SK-N-SH (cell line): ENCODE data around the gene ANKS1B. TPM values are rescaled to one million over a fixed set of nuclear protein-coding genes. Genes with fewer than 3 reads are reported as not detected.

Experiments used
- CTCF ChIA-PET: fragments of 300-600, 350-600 bp; formaldehyde crosslinking; extraction: SDS; loops from one replicate; lab custom pipeline; 2021; lab: Yijun Ruan, JAX
- POLR2A ChIA-PET: fragments of 350-600 bp; sonication (Branson Sonifier 250); formaldehyde crosslinking; extraction: SDS; loops from one replicate; lab custom pipeline; 2020; ENCODE audit warnings: antibody characterized with exemption, inconsistent platforms; lab: Yijun Ruan, JAX
- DNase-seq: peaks from one replicate; pipeline ENCODE4 v3.0.0; 2012
- H2AFZ ChIP-seq: fragments of 200-600 bp; sonication (generic); 2 replicates; pipeline ENCODE4 v1.8.1; 2016; ENCODE audit warnings: antibody characterized with exemption, mild to moderate bottlenecking, low read depth
- H3F3A ChIP-seq: fragments of 200-600 bp; sonication (generic); replicated peaks from 2 replicates; pipeline ENCODE3; 2016; ENCODE audit warnings: antibody characterized with exemption, mild to moderate bottlenecking; ENCODE audit not compliant: insufficient read depth
- H3K27ac ChIP-seq, 2 experiments: fragments of 200-500 bp in 1 of 2; fragments of 200-600 bp in 1 of 2; sonication (Bioruptor generic) in 1 of 2; sonication (generic), shearing (Covaris generic) in 1 of 2; 2 replicates each; pipeline versions ENCODE4 v1.5.1 to v1.6.1; 2014 to 2016; ENCODE audit warnings: low read depth in 2 of 2, inconsistent platforms in 1 of 2, low read length in 1 of 2, mild to moderate bottlenecking in 1 of 2, mixed read lengths in 1 of 2
- H3K27me3 ChIP-seq: fragments of 200-600 bp; sonication (generic), shearing (Covaris generic); 2 replicates; pipeline ENCODE4 v1.6.1; 2016; ENCODE audit warnings: mixed run types; ENCODE audit not compliant: insufficient read depth
- H3K36me3 ChIP-seq, 2 experiments: fragments of 200-500 bp in 1 of 2; fragments of 200-600 bp in 1 of 2; sonication (Bioruptor generic) in 1 of 2; sonication (generic) in 1 of 2; replicated peaks in 1 of 2; 2 replicates each; pipeline versions ENCODE3 to v1.5.1; 2014 to 2016; ENCODE audit warnings: low read length in 1 of 2, mild to moderate bottlenecking in 1 of 2; ENCODE audit not compliant: insufficient read depth in 2 of 2, control insufficient read depth in 1 of 2
- H3K4me1 ChIP-seq, 2 experiments: fragments of 200-500 bp in 1 of 2; fragments of 200-600 bp in 1 of 2; sonication (Bioruptor generic) in 1 of 2; sonication (generic), shearing (Covaris generic) in 1 of 2; 2 replicates each; pipeline versions ENCODE4 v1.5.1 to v1.6.1; 2014 to 2016; ENCODE audit warnings: low read depth in 1 of 2, low read length in 1 of 2, mixed run types in 1 of 2; ENCODE audit not compliant: insufficient read depth in 2 of 2, control insufficient read depth in 1 of 2
- H3K4me2 ChIP-seq: fragments of 200-600 bp; sonication (generic), shearing (Covaris generic); 2 replicates; pipeline ENCODE4 v1.6.1; 2017; ENCODE audit warnings: mixed run types
- H3K4me3 ChIP-seq, 2 experiments: fragments of 200-500 bp in 1 of 2; fragments of 200-600 bp in 1 of 2; sonication (Bioruptor generic) in 1 of 2; sonication (generic), shearing (Covaris generic) in 1 of 2; 2 replicates each; pipeline versions ENCODE4 v1.5.1 to v1.8.1; 2014 to 2016; ENCODE audit warnings: low read depth in 2 of 2, inconsistent platforms in 1 of 2, low read length in 1 of 2, mild to moderate bottlenecking in 1 of 2, mixed read lengths in 1 of 2, moderate library complexity in 1 of 2
- H3K79me2 ChIP-seq: fragments of 200-600 bp; sonication (generic); 2 replicates; pipeline ENCODE4 v1.8.1; 2017; ENCODE audit warnings: mild to moderate bottlenecking; ENCODE audit not compliant: insufficient read depth
- H3K9ac ChIP-seq: fragments of 200-600 bp; sonication (generic); 2 replicates; pipeline ENCODE4 v1.6.1; 2017; ENCODE audit warnings: mixed run types
- H3K9me2 ChIP-seq: fragments of 200-600 bp; sonication (generic); 2 replicates; pipeline ENCODE4 v1.6.1; 2017; ENCODE audit warnings: mixed run types
- H3K9me3 ChIP-seq: fragments of 200-600 bp; sonication (generic); 2 replicates; pipeline ENCODE4 v1.6.1; 2017; ENCODE audit warnings: mixed run types, mild to moderate bottlenecking, moderate library complexity
- H4K20me1 ChIP-seq: fragments of 200-600 bp; sonication (generic); 2 replicates; pipeline ENCODE4 v1.6.1; 2017; ENCODE audit warnings: mild to moderate bottlenecking, mixed run types; ENCODE audit not compliant: insufficient read depth
- EZH2phosphoT487 ChIP-seq: fragments of 200-600 bp; sonication (generic); IDR thresholded peaks from 2 replicates; pipeline ENCODE4 v1.6.1; 2017; ENCODE audit warnings: low read depth, mixed run types, mild to moderate bottlenecking, antibody characterized with exemption, moderate library complexity, borderline replicate concordance
- FOXJ3 ChIP-seq: sonication (generic); formaldehyde crosslinking; IDR thresholded peaks from 2 replicates; pipeline ENCODE4 v1.5.1; 2020; ENCODE audit warnings: mild to moderate bottlenecking, missing genetic modification reagents
- FOXM1 ChIP-seq: IDR thresholded peaks from 2 replicates; pipeline ENCODE4 v1.4.0; 2012; ENCODE audit warnings: low read depth, mild to moderate bottlenecking
- GABPA ChIP-seq: IDR thresholded peaks from 2 replicates; pipeline ENCODE4 v1.4.0; 2012; ENCODE audit warnings: low read depth, mild to moderate bottlenecking
- GATA2 ChIP-seq: sonication (generic); formaldehyde crosslinking; IDR thresholded peaks from 2 replicates; pipeline ENCODE4 v1.5.0; 2020; ENCODE audit warnings: mild to moderate bottlenecking, missing genetic modification reagents
- JUND ChIP-seq: IDR thresholded peaks from 2 replicates; pipeline ENCODE4 v1.4.0; 2012
- MEF2A ChIP-seq: IDR thresholded peaks from 2 replicates; pipeline ENCODE4 v1.4.0; 2012; ENCODE audit warnings: low read depth, borderline replicate concordance
- MXI1 ChIP-seq: IDR thresholded peaks from 2 replicates; pipeline ENCODE4 v1.6.1; 2012; ENCODE audit warnings: mild to moderate bottlenecking, low read depth, low read length, improper control_type of control experiment
- NRF1 ChIP-seq: IDR thresholded peaks from 2 replicates; pipeline ENCODE4 v1.6.1; 2012; ENCODE audit warnings: low read depth, mild to moderate bottlenecking, low read length
- POLR2AphosphoS5 ChIP-seq: IDR thresholded peaks from 2 replicates; pipeline ENCODE4 v1.6.1; 2012; ENCODE audit warnings: low read depth, low read length
- RCOR1 ChIP-seq: fragments of 150-350 bp; IDR thresholded peaks from 2 replicates; pipeline ENCODE4 v1.6.1; 2017; ENCODE audit warnings: antibody characterized with exemption, low read length
- RFX5 ChIP-seq: IDR thresholded peaks from 2 replicates; pipeline ENCODE4 v1.6.1; 2012; ENCODE audit warnings: mild to moderate bottlenecking, improper control_type of control experiment, low read length
- RXRA ChIP-seq: IDR thresholded peaks from 2 replicates; pipeline ENCODE4 v1.4.0; 2012; ENCODE audit warnings: low read depth, mild to moderate bottlenecking, borderline replicate concordance
- SMC3 ChIP-seq: IDR thresholded peaks from 2 replicates; pipeline ENCODE4 v1.6.1; 2012; ENCODE audit warnings: low read depth, low read length, improper control_type of control experiment
- TAF1 ChIP-seq: IDR thresholded peaks from 2 replicates; pipeline ENCODE4 v1.6.1; 2012; ENCODE audit warnings: low read depth, mild to moderate bottlenecking, low read length, moderate library complexity, borderline replicate concordance
- TCF12 ChIP-seq: IDR thresholded peaks from 2 replicates; pipeline ENCODE4 v1.4.0; 2012
- TEAD4 ChIP-seq: IDR thresholded peaks from 2 replicates; pipeline ENCODE4 v1.4.0; 2012; ENCODE audit warnings: mild to moderate bottlenecking, borderline replicate concordance; ENCODE audit not compliant: insufficient read depth
- WGBS: methylation state at CpG from one replicate; pipeline ENCODE4 v1.1.6; 2017; ENCODE audit warnings: low lambda C conversion rate; 5-methylcytosine and 5-hydroxymethylcytosine counted together
- polyA plus RNA-seq, 3 experiments: library from polyadenylated mRNA; depleted of rRNA; stranded (reverse); fragments of >200 nt; gene quantifications; 2 replicates each; pipeline ENCODE4 v1.2.3, GENCODE V29; 2012
- TF ChIP-seq, protein P1 (sequence below): IDR thresholded peaks from 2 replicates; pipeline ENCODE4 v1.4.0; 2012; ENCODE audit warnings: low read depth
- TF ChIP-seq, protein P2 (sequence below): fragments of 150-350 bp; IDR thresholded peaks from 2 replicates; pipeline ENCODE4 v1.6.1; 2017; ENCODE audit warnings: antibody characterized with exemption, low read length, low read depth, borderline replicate concordance
- TF ChIP-seq, protein P3 (sequence below): IDR thresholded peaks from 2 replicates; pipeline ENCODE4; 2012
- TF ChIP-seq, protein P4 (sequence below): IDR thresholded peaks from 2 replicates; pipeline ENCODE4 v1.6.1; 2012; ENCODE audit warnings: mild to moderate bottlenecking, low read depth, low read length, moderate library complexity
- TF ChIP-seq, protein P5 (sequence below): IDR thresholded peaks from 2 replicates; pipeline ENCODE4 v1.4.0; 2012; ENCODE audit warnings: low read depth, borderline replicate concordance

ANKS1B gene
- polyA plus RNA-seq, 1 of the 3 experiments (the other 2 are of a cell fraction): 1.8 TPM

DNA sequence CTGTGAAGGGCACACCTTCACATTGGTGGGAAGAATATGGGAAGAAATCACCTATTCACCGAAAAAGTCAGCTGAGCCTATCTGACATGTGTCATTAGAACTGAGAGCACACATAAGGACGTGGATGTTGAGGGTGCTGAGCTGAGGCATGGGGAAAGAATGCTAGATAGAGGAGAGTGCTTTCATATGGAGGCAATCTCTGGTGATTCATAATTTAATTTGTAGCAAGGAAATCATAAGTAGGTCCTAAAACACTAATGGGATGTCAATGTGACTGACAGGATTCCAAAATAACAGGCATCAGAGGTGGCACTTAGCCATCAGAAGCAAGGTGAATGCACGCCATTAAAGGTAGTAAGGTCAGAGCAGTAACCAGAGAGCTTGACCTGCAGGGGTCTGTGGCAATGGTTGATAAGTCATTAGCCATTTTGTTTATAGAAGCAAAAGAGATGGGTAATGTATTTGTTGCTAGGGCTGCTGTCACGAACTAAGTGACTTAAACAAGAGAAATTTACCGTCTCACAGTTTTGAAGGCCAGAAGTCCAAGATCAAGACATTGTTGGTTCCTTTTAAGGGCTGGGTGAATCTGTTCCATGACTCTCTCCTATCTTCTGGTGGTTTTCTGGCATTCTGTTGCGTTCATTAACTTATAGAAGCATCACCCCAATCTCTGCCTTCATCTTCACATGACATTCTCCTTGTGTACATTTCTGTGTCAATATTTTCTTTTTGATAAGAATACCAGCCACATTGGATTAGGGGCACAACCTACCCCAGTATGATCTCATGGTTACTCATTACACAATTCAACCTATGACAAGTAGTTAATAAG lies 69.3 kb downstream of the ANKS1B start (continued):
- TF ChIP-seq TEAD4 (peak; percentile 81), GATA2 (CRISPR knock-in tag) (no peak), JUND (peak; percentile 88), POLR2AphosphoS5 (peak; percentile 21; the same call in 1 of the 2 replicates), FOXJ3 (CRISPR knock-in tag) (no peak)

DNA sequence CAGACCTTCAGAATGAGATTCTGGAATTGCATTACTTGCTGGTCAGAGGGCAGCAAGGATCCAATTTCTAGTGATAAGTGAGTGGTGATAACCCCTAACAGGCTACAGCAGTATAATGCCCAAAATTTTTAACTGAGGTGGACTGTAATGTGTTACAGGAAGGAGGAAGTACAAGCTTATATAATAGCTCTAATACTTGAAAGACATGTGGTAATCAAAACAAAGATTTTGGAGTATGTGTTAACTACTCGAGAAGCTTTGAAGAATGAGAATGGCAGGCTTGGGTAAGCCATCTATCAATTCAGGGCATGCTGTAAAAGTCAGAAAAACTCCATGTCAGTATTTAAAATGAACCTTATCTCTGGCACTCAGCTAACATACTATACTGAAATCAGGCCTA lies 70.5 kb downstream of the ANKS1B start:
- Histone ChIP-seq H3K9ac (no peak overlapping the region), H3K9me3 (no peaks in the 10 kb centered on the region), H3K4me2 (no peak overlapping the region), H3K36me3 (no peaks in the 10 kb centered on the region), H4K20me1 (no peaks in the 10 kb centered on the region), H3K4me3 (no peak overlapping the region), H2AFZ (peak overlapping the region; percentile 61; the same call in 1 of the 2 replicates), H3K79me2 (no peaks in the 10 kb centered on the region), H3F3A (peaks cover 31% of the 10 kb centered on the region), H3K9me2 (no peaks in the 10 kb centered on the region), H3K27ac (peak overlapping the region in 1 of 2 experiments; percentile 84; a peak in 2 of 4 replicates), H3K4me1 (peaks cover 5 to 17% of the 10 kb centered on the region in 2 experiments), H3K27me3 (no peaks in the 10 kb centered on the region)
- ChIA-PET POLR2A (no interaction called here), CTCF (interaction anchor here (1.3 kb wide), 1 partner anchor 102 kb away, joined by 3 read pairs; no protein-coding TSS in a partner anchor)
- no peak for DNase-seq
- TF ChIP-seq FOXM1: no peak
- TF ChIP-seq SMC3: no peak
- no peak for TF ChIP-seq RFX5
- no peak for TF ChIP-seq RXRA
- TF ChIP-seq, protein P1, sequence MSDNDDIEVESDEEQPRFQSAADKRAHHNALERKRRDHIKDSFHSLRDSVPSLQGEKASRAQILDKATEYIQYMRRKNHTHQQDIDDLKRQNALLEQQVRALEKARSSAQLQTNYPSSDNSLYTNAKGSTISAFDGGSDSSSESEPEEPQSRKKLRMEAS: no peak
- TF ChIP-seq, protein P2, sequence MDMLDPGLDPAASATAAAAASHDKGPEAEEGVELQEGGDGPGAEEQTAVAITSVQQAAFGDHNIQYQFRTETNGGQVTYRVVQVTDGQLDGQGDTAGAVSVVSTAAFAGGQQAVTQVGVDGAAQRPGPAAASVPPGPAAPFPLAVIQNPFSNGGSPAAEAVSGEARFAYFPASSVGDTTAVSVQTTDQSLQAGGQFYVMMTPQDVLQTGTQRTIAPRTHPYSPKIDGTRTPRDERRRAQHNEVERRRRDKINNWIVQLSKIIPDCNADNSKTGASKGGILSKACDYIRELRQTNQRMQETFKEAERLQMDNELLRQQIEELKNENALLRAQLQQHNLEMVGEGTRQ: no peak
- TF ChIP-seq TAF1: no peak
- TF ChIP-seq, protein P3, sequence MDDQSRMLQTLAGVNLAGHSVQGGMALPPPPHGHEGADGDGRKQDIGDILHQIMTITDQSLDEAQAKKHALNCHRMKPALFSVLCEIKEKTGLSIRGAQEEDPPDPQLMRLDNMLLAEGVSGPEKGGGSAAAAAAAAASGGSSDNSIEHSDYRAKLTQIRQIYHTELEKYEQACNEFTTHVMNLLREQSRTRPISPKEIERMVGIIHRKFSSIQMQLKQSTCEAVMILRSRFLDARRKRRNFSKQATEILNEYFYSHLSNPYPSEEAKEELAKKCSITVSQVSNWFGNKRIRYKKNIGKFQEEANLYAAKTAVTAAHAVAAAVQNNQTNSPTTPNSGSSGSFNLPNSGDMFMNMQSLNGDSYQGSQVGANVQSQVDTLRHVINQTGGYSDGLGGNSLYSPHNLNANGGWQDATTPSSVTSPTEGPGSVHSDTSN: no peak
- no peak for TF ChIP-seq NRF1
- no peak for TF ChIP-seq JUND
- TF ChIP-seq EZH2phosphoT487: no peak
- no peak for TF ChIP-seq RCOR1
- TF ChIP-seq, protein P4, sequence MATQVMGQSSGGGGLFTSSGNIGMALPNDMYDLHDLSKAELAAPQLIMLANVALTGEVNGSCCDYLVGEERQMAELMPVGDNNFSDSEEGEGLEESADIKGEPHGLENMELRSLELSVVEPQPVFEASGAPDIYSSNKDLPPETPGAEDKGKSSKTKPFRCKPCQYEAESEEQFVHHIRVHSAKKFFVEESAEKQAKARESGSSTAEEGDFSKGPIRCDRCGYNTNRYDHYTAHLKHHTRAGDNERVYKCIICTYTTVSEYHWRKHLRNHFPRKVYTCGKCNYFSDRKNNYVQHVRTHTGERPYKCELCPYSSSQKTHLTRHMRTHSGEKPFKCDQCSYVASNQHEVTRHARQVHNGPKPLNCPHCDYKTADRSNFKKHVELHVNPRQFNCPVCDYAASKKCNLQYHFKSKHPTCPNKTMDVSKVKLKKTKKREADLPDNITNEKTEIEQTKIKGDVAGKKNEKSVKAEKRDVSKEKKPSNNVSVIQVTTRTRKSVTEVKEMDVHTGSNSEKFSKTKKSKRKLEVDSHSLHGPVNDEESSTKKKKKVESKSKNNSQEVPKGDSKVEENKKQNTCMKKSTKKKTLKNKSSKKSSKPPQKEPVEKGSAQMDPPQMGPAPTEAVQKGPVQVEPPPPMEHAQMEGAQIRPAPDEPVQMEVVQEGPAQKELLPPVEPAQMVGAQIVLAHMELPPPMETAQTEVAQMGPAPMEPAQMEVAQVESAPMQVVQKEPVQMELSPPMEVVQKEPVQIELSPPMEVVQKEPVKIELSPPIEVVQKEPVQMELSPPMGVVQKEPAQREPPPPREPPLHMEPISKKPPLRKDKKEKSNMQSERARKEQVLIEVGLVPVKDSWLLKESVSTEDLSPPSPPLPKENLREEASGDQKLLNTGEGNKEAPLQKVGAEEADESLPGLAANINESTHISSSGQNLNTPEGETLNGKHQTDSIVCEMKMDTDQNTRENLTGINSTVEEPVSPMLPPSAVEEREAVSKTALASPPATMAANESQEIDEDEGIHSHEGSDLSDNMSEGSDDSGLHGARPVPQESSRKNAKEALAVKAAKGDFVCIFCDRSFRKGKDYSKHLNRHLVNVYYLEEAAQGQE: no peak
- no peak for TF ChIP-seq MXI1
- TF ChIP-seq MEF2A: no peak
- TF ChIP-seq, protein P5, sequence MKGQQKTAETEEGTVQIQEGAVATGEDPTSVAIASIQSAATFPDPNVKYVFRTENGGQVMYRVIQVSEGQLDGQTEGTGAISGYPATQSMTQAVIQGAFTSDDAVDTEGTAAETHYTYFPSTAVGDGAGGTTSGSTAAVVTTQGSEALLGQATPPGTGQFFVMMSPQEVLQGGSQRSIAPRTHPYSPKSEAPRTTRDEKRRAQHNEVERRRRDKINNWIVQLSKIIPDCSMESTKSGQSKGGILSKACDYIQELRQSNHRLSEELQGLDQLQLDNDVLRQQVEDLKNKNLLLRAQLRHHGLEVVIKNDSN: no peak
- TF ChIP-seq GABPA: no peak
- TF ChIP-seq TCF12: no peak
- no peak for TF ChIP-seq FOXJ3 (CRISPR knock-in tag)
- WGBS: 96% methylated on average over 1 of the region's 1 CpG
